SK-N-SH (cell line): ENCODE results near the gene GDNF.

Experiments
- CTCF ChIP-seq: fragments of 200-600 bp; sonication (generic); IDR thresholded peaks from 2 replicates; pipeline ENCODE4 v1.6.1; 2017; ENCODE audit warnings: antibody characterized with exemption, mild to moderate bottlenecking, moderate library complexity
- POLR2AphosphoS5 ChIP-seq: IDR thresholded peaks from 2 replicates; pipeline ENCODE4 v1.6.1; 2012; ENCODE audit warnings: low read depth, low read length
- RXRA ChIP-seq: IDR thresholded peaks from 2 replicates; pipeline ENCODE4 v1.4.0; 2012; ENCODE audit warnings: low read depth, mild to moderate bottlenecking, borderline replicate concordance
- SMC3 ChIP-seq: IDR thresholded peaks from 2 replicates; pipeline ENCODE4 v1.6.1; 2012; ENCODE audit warnings: low read depth, low read length, improper control_type of control experiment

- TF ChIP-seq RXRA, result no peak
- TF ChIP-seq POLR2AphosphoS5, result no peak
- no peak for TF ChIP-seq CTCF
- TF ChIP-seq SMC3, result no peak
These were observed 31.4 kb upstream of the GDNF start for GRCh38 chr5:37871023-37871815.
